C4-2B (cell line): ENCODE results near the gene EXOC6B.

Source experiments
- CTCF ChIP-seq: fragments of 450-650 bp; conservative IDR thresholded peaks from 2 replicates; pipeline ENCODE4 v1.5.1; 2017; ENCODE audit warnings: mild to moderate bottlenecking
- ZFX ChIP-seq: fragments of 450-650 bp; IDR thresholded peaks from 2 replicates; pipeline ENCODE4 v1.6.1; 2017

- TF ChIP-seq CTCF (no peak), ZFX (no peak)
Observed at GRCh38 chr2:72263043-72263775, 562.6 kb downstream of the EXOC6B start.
